Measurements from ENCODE around the gene GDF10.

GRCh38 chr10:47311193-47311931 is 11.4 kb downstream of the GDF10 start:
- TF ChIP-seq EZH2 (IDR thresholded peaks at IDR 0.05; ENCODE audit: borderline replicate concordance, control insufficient read depth, low read depth, low read length) (no peak), CUX1 (IDR thresholded peaks at IDR 0.05; ENCODE audit: insufficient replicate concordance, low read depth, low read length) (no peak), CEBPB (IDR thresholded peaks at IDR 0.05; ENCODE audit: borderline replicate concordance in 1 of 2, low read depth in 2 of 2, low read length in 2 of 2) (no peak)
